Measurements from ENCODE around the gene OR2T1.
"Not testable (repeated sequence)": the region's sequence is repeated elsewhere in the genome, so short reads cannot be mapped to it uniquely, and the experiment has no call there.

OR2T1 gene

GRCh38 chr1:248436303-248436702 lies 33.5 kb downstream of the OR2T1 start:
- not testable (repeated sequence) for DNase-seq

- not testable (repeated sequence) for DNase-seq
Measured at GRCh38 chr1:248438668-248439067, 35.8 kb downstream of the OR2T1 start.

DNA sequence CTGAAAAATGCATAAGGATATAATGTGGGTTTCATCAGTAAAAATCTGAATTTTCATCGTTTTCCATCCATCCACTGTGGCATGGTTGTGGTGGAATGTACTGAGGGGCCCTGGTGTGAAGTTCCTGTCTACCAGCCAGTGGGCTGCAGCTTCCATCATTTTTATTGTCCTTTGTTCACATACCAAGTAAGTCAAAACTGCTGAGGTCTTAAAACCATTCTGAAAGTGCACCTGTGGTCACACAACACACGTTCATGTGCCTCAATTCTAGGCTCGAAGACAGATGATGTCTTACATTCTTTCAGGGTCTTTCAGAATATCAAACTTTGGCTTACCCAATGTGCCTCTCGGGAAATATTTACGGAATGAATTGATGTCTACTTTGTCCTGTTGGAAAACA lies 36.4 kb downstream of the OR2T1 start:
- not testable (repeated sequence) for DNase-seq

- not testable (repeated sequence) for DNase-seq
Measured at GRCh38 chr1:248442500-248443277, 39.8 kb downstream of the OR2T1 start.

GRCh38 chr1:248444603-248445002 lies 41.8 kb downstream of the OR2T1 start:
- not testable (repeated sequence) for DNase-seq

DNA sequence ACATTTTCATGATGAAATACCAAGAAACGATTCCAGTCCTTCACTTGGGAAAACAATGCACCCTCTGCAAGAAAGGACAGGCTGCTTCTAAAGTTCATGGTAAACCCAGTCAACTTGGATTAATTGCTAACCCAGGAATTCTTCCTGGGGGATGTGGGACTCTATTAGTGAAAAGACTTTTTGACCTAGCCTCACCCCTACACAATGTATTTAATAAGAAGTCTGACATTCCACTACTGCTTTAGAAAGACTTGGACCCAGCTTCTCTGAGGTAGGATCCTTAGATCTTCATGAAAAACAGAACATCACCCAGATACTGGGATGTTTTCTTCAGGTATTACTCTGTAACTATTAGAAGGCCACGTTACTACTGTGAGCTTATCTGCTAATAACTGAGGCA lies 42.6 kb downstream of the OR2T1 start, which contains the start of gene OR2T2:
TSS of gene OR2T2 (plus strand) at position 239 of the 400 bp plus-strand sequence. CDS start 7,161 bp downstream, outside the sequence.
- DNase-seq, result not testable (repeated sequence)

DNA sequence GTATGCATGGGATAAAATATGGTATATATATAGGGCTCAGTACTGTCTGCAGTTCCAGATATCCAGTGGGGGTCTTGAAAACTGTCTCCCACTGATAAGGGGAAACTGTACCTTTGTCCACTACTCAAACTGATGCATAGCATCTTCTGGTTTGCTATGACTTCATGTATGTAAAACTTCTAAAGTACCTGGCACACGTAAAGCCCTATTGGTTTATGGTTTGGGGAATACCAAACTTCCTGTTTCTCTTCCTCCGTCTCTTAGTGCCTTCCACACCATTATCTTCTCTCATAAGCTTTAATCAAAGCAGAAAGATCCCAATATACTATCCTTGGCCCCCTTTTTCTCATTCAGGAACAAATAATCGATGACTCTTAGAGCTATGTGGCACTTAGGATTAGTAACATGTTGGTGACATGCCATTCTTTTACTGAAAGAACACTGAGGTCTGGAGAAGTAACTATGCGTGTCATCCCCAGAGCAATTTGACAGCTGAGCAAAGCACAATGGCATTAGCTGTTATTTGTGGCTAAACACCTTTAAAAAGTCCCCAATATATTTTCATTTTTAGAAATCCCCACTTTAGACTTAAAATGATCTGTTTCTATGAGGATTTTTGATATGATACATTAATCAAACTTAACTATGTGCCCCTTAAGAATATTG lies 45.7 kb downstream of the OR2T1 start:
- DNase-seq, result not testable (repeated sequence)

GRCh38 chr1:248449821-248450465 lies 47.1 kb downstream of the OR2T1 start:
- DNase-seq, result not testable (repeated sequence)

GRCh38 chr1:248450466-248451145 lies 47.8 kb downstream of the OR2T1 start:
- not testable (repeated sequence) for DNase-seq

GRCh38 chr1:248453619-248454018 lies 50.8 kb downstream of the OR2T1 start:
- DNase-seq, result not testable (repeated sequence)

DNA sequence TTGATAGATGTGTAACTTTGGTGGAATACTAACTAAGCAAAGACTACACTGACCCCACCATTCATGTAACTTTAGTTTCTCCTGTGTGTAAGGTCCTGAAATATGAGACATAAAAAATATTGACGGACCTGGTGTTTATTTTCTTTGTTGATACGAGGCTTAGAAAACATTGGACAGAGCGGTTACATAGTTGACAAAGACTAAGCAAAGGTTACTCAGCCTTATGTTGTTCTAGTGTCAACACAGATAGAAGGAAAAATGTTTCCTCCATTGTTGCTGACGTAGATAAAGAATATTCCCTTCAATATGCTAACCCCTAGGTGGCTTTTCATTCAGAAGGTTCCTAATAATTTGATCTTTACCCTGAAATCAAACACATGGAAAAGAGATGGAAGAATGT lies 52.2 kb downstream of the OR2T1 start:
- not testable (repeated sequence) for DNase-seq

GRCh38 chr1:248456635-248457034 lies 53.8 kb downstream of the OR2T1 start:
- DNase-seq, result not testable (repeated sequence)
